Activated CD8-positive, alpha-beta memory T cell treated with anti-CD3 and anti-CD28 coated beads, Interleukin-2, amount 50 U/mL, for 48 hours (primary cell): Measurements from ENCODE around the gene ANKRD12.
"Not testable (repeated sequence)": the region's sequence is repeated elsewhere in the genome, so short reads cannot be mapped to it uniquely, and the experiment has no call there.

Experiments used
- DNase-seq: peaks from one replicate; pipeline ENCODE4 v3.0.0-alpha.2; 2020

The ANKRD12 gene

DNA sequence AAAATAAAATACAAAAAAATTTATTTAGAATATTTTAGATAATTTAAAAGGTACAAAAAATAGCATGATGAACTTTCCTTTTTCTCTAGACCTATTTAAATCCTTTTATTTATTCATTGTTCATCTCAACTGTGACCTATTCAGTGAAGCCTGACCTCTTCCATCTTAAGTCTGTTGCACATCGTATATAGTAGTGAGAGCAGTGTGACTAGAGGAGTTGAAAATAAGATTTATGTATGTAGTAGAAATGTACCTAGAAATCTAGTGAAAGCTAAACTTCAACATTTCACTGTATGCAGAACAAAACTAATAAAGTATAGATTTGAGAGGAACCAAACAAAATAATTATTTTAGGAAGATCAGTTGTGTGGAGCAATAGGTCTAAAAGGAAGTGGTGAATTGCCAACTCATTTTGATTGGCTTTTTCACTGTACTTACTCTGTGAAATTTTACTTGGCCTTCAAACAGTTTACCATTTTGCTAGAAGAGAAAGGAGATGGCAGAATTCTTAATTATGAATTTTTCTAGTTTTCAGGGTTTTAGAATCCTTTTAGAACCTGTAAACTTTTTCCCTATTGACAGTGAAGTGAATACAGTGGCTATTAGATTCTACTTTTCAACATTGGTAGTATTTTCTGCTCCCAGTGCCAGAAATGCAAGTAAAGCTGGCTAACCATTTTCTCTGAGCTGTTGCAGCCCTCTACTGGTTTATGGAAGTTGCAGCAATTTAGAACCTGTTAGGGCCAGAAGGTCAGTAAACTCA is 11.0 kb downstream of the ANKRD12 start:
- DNase-seq: no peak

DNA sequence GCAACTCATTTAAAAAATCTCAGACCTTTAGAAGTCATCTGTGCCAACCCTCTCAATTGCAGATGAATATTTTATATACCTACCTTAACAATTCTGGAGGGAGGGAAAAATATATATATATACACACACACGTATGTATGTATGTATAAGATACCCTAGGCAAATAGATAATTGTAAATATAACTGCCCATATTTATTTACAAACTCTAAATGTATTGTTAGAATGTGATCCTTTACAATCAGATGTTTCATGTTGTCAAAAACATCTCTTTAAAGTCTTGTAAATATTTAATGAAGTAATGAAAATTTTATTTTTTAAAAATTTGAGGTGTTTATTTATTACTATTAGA is 11.6 kb downstream of the ANKRD12 start:
- DNase-seq: no peak

DNA sequence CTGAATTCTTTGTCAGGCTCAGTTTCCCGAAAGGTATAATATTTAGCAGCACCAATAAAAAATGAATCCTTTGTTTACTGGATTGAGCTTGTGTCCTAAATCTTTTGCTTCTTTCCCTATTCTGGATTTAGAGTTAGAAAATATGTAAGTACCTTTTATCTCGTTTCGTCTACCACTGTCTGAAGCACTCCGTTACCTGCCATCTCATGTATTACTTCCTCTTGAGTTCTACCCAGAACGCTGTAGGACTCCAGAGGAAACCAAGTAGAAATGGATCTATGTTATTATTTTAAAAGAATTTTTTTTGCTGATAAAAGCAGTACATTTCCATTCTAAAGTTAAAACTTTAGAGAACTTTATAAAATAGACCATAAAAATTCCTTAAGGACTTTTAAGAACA is 13.5 kb downstream of the ANKRD12 start:
- DNase-seq: no peak

DNA sequence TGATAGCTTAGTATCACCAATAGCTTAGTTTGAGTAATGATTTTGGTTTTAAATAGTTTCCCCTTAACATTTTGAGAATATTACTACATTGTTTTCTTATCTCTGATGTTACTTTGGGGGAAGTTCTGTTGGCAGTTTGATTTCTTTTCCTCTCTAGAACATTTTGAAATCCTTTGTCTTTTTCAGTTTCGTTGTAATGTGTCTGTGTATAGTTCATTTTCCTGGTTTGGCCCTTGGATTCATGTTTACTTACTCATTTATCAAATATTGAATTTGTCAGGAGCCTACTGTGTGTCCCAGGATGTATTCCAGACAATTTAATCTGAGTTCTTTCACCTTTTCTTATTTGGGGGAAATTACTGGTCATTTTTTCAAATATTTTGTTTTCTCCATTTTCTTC is 16.7 kb downstream of the ANKRD12 start:
- no peak for DNase-seq

GRCh38 chr18:9156604-9157249 is 20.1 kb downstream of the ANKRD12 start:
- no peak for DNase-seq

DNA sequence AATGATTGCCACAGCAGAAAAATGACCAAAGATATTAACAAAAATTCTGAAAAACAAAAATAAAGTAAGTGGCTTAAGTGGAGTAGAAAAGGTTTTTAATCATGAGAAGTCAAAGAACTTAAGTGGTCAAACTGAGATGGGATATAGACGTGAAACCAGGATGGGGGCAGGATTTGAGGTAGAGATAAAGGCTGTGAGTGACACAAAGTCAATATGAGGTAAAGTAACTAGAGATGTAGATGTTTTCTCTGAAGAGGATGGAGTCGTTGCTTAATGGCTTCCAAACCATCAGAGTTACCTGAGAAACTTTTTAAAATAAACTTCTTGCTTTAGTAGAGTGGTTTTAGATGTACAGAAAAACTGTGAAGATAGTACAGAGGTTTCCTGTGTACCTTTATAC is 21.2 kb downstream of the ANKRD12 start:
- DNase-seq: no peak

DNA sequence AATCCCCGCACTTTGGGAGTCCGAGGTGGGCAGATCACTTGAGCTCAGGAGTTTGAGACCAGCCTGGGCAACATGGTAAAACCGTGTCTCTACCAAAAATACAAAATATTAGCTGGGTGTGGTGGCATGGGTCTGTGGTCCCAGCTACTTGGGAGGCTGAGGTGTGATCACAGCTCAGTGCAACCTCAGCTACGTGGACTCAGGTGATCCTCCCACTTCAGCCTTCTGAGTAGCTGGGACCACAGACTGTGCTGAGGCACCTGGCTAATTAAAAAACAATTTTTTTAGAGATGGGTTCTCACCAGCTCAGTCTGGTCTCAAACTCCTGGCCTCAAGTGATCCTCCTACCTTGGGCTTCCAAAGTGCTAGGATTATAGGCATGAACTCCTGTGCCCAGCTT is 23.4 kb downstream of the ANKRD12 start:
- no peak for DNase-seq

DNA sequence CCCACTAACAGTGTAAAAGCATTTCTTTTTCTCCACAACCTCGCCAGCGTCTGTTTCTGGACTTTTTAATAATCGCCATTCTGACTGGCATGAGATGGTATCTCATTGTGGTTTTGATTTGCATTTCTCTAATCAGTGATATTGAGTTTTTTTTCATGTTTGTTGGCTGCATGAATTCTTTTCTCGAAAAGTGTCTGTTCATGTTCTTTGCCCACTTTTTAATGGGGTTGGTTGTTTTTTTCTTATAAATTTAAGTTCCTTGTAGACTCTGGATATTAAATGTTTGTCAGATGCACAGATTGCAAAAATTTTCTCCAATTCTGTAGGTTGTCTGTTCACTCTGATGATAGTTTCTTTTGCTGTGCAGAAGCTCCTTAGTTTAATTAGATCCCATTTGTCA is 26.1 kb downstream of the ANKRD12 start:
- not testable (repeated sequence) for DNase-seq

- DNase-seq: not testable (repeated sequence)
These were observed 27.6 kb downstream of the ANKRD12 start for GRCh38 chr18:9164149-9164548.

DNA sequence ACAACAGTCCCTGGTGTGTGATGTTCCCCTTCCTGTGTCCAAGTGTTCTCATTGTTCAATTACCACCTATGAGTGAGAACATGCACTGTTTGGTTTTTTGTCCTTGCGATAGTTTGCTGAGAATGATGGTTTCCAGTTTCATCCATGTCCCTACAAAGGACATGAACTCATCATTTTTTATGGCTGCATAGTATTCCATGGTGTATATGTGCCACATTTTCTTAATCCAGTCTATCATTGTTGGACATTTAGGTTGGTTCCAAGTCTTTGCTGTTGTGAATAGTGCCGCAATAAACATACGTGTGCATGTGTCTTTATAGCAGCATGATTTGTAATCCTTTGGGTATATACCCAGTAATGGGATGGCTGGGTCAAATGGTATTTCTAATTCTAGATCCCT is 29.3 kb downstream of the ANKRD12 start:
- not testable (repeated sequence) for DNase-seq

DNA sequence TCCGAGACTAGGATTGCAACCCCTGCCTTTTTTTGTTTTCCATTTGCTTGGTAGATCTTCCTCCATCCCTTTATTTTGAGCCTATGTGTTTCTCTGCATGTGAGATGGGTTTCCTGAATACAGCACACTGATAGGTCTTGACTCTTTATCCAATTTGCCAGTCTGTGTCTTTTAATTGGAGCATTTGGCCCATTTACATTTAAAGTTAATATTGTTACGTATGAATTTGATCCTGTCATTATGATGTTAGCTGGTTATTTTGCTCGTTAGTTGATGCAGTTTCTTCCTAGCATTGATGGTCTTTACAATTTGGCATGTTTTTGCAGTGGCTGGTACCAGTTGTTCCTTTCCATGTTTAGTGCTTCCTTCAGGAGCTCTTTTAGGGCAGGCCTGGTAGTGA is 32.9 kb downstream of the ANKRD12 start:
- DNase-seq: not testable (repeated sequence)

- DNase-seq: not testable (repeated sequence)
These were observed 35.3 kb downstream of the ANKRD12 start for GRCh38 chr18:9171919-9172318.

- DNase-seq: no peak
These were observed 36.0 kb downstream of the ANKRD12 start for GRCh38 chr18:9172506-9173127.

- DNase-seq: no peak
These were observed 37.2 kb downstream of the ANKRD12 start for GRCh38 chr18:9173770-9174233.

GRCh38 chr18:9174302-9174701 is 37.7 kb downstream of the ANKRD12 start:
- no peak for DNase-seq

DNA sequence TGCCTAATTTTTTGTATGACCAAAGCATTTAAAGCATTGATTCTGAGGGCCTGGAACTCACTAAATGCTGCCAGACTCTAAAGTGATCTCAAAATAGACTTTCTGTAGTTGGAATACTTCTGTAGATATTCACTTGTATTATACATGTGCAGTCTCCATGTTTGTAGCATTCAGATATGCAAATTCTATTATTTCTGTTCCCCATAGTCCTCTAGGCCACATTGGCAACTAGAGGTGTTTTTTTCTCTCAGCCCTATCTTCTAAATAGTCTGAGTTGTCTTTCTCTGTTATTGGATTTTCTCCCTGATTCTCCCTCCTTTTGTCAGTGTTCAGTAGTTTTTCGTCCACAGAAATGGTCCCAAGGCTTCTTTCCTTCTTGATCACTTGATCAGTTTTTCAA is 38.5 kb downstream of the ANKRD12 start:
- DNase-seq: no peak

DNA sequence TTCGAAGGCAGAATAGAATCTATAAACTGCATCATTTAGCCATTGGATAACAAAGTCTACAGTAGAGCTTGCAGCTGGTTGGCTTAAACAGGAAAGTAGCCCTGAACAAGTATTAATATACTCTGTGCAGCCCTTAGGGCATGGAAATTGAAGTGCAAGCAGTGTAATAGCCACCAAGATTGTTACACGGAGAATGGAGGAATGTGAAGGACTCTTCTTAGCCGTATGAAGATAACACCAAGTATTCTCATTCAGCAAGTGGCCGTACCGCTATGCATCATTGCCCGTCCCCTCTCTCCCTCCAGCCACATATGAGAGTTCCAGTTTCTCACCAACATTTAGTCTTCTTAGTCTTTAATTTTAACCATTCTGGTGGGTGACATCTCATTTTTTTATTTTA is 40.5 kb downstream of the ANKRD12 start:
- no peak for DNase-seq

GRCh38 chr18:9177466-9177865 is 40.9 kb downstream of the ANKRD12 start:
- DNase-seq: no peak

DNA sequence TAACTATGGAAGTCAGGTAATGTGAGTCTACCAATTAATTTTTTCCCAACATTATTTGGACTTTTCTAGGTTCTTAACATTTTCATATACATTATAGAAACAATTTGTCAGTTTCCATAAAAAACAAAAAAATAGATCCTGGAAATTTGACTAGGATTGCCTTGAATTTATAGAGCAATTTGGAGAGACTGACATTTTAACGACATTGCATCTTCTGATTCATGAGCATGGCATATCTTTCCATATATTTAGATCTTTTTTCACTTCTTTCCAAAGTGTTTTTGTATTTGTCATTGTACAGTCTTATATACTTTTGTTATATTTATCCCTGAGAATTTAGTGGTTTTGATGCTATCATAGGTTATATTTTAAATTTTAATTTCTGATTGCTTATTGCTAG is 42.0 kb downstream of the ANKRD12 start:
- no peak for DNase-seq

DNA sequence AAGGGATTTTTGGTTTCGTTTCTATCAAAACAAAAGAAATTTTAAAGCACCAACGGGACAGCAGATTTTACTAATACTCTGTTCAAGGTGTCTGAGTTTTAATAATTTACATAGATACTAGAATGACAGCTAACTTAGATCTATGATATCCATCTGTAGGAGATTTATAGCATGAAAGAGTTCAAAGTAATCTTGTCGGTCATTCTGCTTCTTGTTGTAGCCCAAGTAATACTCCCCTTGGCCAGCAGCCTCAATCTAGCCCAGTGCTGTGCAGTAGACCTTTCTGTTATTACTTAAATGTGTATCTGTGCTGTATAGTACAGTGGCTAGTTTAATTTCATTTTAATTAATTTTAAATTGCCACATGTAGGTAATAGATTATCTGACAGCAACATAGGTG is 44.7 kb downstream of the ANKRD12 start:
- no peak for DNase-seq

GRCh38 chr18:9182852-9183399 is 46.3 kb downstream of the ANKRD12 start:
- DNase-seq: no peak

GRCh38 chr18:9184998-9185613 is 48.5 kb downstream of the ANKRD12 start:
- no peak for DNase-seq
